G401 (cell line): ENCODE data around the gene R3HCC1L. TPM values are rescaled to one million over a fixed set of nuclear protein-coding genes. Genes with fewer than 3 reads are reported as not detected.
"Not testable (repeated sequence)": the region's sequence is repeated elsewhere in the genome, so short reads cannot be mapped to it uniquely, and the experiment has no call there.

ENCODE experiments used
- DNase-seq: peaks from one replicate; pipeline ENCODE4 v3.0.0-alpha.2; 2015; ENCODE audit warnings: low spot score
- in situ Hi-C: cut with HindIII; loops from 2 replicates; pipeline ENCODE4 v1.10.0; 2016; ENCODE audit warnings: low sequenced_read_pairs, mixed read lengths
- total RNA-seq: library from RNA; depleted of rRNA; stranded (reverse); fragments of >200 nt; shearing (Covaris generic); gene quantifications from 2 replicates; pipeline ENCODE4 v1.2.3, GENCODE V29; 2014

The R3HCC1L gene
- total RNA-seq, 1 experiment from 2014 or later: 15.1 TPM

- no peak for DNase-seq
- in situ Hi-C loops: no loop called here
Observed at GRCh38 chr10:98215373-98215772, 80.9 kb downstream of the R3HCC1L start.

- no peak for DNase-seq
- in situ Hi-C loops: no loop called here
Observed at GRCh38 chr10:98217801-98218200, 83.3 kb downstream of the R3HCC1L start.

GRCh38 chr10:98223874-98224273 lies 89.4 kb downstream of the R3HCC1L start:
- in situ Hi-C loops: no loop called here

GRCh38 chr10:98224509-98224908 lies 90.1 kb downstream of the R3HCC1L start:
- in situ Hi-C loops: no loop called here
- DNase-seq: no peak

More at GRCh38 chr10:98223874-98224273, 89.4 kb downstream of the R3HCC1L start:
- no peak for DNase-seq

- in situ Hi-C loops: no loop called here
Observed at GRCh38 chr10:98224996-98225395, 90.5 kb downstream of the R3HCC1L start.

GRCh38 chr10:98226508-98227144 lies 92.2 kb downstream of the R3HCC1L start:
- no peak for DNase-seq
- in situ Hi-C loops: no loop called here

More at GRCh38 chr10:98224996-98225395, 90.5 kb downstream of the R3HCC1L start:
- DNase-seq: no peak

- in situ Hi-C loops, DNase-seq: not testable (repeated sequence)
Observed at GRCh38 chr10:98227713-98228112, 93.3 kb downstream of the R3HCC1L start.

- in situ Hi-C loops: not testable (repeated sequence)
Observed at GRCh38 chr10:98228266-98228665, 93.8 kb downstream of the R3HCC1L start.

GRCh38 chr10:98231417-98231816 lies 97.0 kb downstream of the R3HCC1L start:
- in situ Hi-C loops: no loop called here
- DNase-seq: no peak

More at GRCh38 chr10:98228266-98228665, 93.8 kb downstream of the R3HCC1L start:
- DNase-seq: not testable (repeated sequence)

- no peak for DNase-seq
- in situ Hi-C loops: no loop called here
Observed at GRCh38 chr10:98235846-98236245, 101.4 kb downstream of the R3HCC1L start.

GRCh38 chr10:98236862-98237261 lies 102.4 kb downstream of the R3HCC1L start:
- in situ Hi-C loops: no loop called here
- DNase-seq: no peak

- in situ Hi-C loops: no loop called here
- DNase-seq: no peak
Observed at GRCh38 chr10:98238391-98238790, 103.9 kb downstream of the R3HCC1L start.

- DNase-seq: no peak
- in situ Hi-C loops: no loop called here
Observed at GRCh38 chr10:98240524-98240923, 106.1 kb downstream of the R3HCC1L start.

- in situ Hi-C loops: no loop called here
- peak; percentile 71 for DNase-seq
Observed at GRCh38 chr10:98242823-98243222, 108.4 kb downstream of the R3HCC1L start.

GRCh38 chr10:98244141-98244540 lies 109.7 kb downstream of the R3HCC1L start:
- DNase-seq: no peak
- in situ Hi-C loops: no loop called here

- in situ Hi-C loops: no loop called here
Observed at GRCh38 chr10:98244586-98244985, 110.1 kb downstream of the R3HCC1L start.

GRCh38 chr10:98246911-98247805 lies 112.7 kb downstream of the R3HCC1L start:
- in situ Hi-C loops: no loop called here
- DNase-seq: no peak

More at GRCh38 chr10:98244586-98244985, 110.1 kb downstream of the R3HCC1L start:
- no peak for DNase-seq

- no peak for DNase-seq
- in situ Hi-C loops: no loop called here
Observed at GRCh38 chr10:98248018-98248417, 113.6 kb downstream of the R3HCC1L start.

- in situ Hi-C loops: no loop called here
- DNase-seq: no peak
Observed at GRCh38 chr10:98249134-98249533, 114.7 kb downstream of the R3HCC1L start.

- no peak for DNase-seq
Observed at GRCh38 chr10:98251399-98251798, 116.9 kb downstream of the R3HCC1L start.

More at GRCh38 chr10:98251399-98251798, 116.9 kb downstream of the R3HCC1L start:
- in situ Hi-C loops: no loop called here
